ENCODE results near the gene MYRF.
A peak's percentile ranks its signal among the peaks of the same experiment; 100 is the strongest.

MYRF gene

DNA sequence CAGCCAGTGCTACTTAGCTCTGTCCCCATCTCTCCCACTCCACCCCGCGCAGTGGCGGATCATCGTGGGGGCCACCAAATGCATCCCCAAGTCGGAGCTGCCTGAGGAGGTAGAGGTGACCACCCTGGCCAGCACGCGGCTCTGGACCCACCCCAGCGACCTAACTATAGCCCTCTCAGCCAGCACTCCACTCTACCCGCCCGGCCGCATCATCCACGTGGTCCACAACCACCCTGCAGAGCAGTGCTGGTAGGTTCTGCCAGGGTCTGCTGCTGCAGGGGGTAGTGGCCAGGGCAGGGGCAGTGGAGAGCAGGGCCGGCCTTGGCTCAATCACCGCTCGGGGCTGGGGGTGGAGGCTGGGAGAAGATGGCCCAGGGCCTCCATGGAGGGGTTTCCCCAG is 13.0 kb upstream of the MYRF start:
- DNase-seq (ENCODE audit: low read depth in 2 of 2) = no peak

- DNase-seq (ENCODE audit: low read depth in 2 of 2) = no peak
Measured at GRCh38 chr11:61739966-61740365, 12.5 kb upstream of the MYRF start.

GRCh38 chr11:61742391-61742790 is 10.0 kb upstream of the MYRF start:
- no peak for DNase-seq (ENCODE audit: low read depth in 2 of 2)

GRCh38 chr11:61743486-61744095 is 8.8 kb upstream of the MYRF start:
- no peak for DNase-seq (ENCODE audit: low read depth in 2 of 2)

DNA sequence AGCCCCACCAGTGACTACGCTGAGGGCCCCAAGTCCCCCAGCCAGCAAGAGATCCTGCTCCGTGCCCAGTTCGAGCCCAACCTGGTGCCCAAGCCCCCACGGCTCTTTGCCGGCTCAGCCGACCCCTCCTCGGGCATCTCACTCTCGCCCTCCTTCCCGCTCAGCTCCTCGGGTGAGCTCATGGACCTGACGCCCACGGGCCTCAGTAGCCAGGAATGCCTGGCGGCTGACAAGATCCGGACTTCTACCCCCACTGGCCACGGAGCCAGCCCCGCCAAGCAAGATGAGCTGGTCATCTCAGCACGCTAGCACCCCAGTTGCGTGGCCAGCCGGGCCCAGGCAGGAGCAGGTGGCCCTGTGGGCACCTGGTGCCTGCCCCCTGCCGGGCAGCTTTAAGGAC is 8.3 kb upstream of the MYRF start:
- DNase-seq (ENCODE audit: low read depth in 2 of 2) = no peak

- no peak for DNase-seq (ENCODE audit: low read depth in 2 of 2)
Measured at GRCh38 chr11:61744609-61745156, 7.8 kb upstream of the MYRF start.

DNA sequence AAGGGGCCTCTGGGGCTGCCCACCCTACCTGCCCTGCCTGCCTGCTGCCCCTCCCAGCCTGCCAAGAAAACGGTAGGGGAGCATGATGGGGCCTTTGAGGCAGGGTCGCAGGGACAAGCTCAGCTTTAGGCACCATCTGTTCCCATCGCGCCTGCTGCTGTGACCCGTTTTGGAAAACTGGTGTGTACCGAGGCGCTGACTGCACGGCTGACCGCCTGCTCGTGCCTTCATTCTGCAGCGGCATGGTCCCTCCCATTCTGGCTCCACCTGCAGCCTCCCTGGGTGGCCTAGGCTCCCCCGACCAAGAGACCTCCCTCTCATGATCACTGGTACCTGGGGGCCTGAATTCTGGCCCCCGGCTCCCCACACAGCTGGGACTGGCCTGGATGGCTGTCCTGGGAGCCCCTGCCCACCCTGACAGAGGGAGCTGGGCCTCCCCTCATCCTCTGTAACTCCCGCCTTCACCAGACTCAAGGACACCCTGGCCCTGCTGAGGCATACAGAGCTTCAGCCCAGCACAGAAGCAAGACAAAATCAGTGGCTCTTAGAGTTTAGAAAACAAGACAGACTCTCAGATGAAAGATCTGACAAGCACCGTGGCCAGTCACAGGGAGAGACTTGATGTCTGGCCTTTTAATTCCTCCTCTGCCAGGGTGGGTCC is 6.5 kb upstream of the MYRF start:
- no peak for DNase-seq (ENCODE audit: low read depth in 2 of 2)

DNA sequence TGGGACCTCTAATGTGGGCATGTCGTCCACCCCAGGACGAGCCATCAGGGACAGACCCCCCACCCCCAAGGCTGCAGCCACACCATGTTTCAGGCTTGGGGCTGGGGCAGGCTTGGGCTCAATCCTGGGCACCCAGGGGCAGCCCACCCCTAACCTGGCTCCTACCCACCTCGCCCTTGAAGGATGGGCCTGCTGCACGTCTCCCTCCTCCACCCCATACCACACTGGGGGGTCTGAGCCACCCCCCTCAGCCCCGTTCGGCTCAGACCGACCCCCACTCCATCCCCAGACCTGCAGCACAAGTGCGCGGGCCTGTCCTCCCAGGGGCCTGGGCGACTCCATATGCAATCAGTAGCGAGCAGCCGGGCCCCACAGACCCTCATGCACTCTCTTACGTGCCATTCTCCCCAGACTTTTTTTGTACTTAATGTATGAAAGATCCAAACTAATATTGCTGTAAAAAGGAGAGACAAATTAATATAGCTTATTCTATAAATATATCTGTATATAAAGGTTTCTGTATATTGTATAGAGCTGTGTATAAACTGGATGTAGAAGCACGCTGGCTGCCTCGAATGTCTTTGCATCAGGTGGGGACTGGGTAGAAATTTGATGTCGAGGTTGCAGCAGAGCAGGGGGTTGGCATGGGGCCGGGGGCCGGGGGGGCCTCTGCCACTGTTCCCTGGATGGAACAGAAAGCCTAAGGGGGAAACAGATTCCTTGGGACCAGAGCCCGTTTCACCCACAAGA is 5.8 kb upstream of the MYRF start:
- no peak for DNase-seq (ENCODE audit: low read depth in 2 of 2)

DNA sequence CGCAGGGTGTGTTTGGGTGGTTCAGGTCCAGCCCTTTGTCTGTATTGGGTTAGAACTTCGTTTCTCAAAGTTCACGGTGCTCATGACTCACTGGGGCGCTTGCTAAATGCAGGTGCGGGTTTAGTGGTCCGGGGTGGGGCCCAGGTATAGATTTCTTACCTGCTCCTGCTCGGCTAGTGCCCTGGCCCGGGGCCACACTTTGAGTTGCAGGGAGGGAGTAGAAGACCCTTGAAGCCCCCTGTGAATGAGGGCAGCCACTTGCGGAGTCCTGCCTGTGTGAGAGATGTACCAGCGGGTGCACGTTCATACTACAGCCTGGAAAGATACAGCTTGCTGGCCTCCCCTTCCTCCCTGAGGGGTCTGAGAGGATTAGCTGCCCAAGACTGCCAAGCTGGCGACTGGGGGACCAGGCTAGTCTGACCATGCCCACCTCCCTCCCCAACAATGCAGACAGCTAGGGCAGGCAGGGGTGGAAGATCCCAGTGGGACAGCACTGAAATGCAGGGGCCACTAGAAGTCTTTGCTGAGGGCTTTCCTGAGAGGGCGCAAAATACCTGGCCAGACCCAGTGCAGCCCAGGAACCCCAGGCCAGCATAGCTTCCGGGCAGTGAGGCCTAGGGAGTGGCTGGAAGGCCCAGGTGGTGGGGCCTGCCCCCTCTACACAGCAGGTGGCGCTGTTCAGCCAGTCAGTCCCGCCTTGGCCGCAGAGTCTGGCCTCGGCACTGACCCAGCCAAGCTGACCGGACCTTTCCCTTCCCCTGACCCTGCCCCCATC is 5.1 kb upstream of the MYRF start:
- DNase-seq (ENCODE audit: low read depth in 2 of 2) = peak; percentile 25 to 40

- no peak for DNase-seq (ENCODE audit: low read depth in 2 of 2)
Measured at GRCh38 chr11:61747967-61748285, 4.5 kb upstream of the MYRF start.

DNA sequence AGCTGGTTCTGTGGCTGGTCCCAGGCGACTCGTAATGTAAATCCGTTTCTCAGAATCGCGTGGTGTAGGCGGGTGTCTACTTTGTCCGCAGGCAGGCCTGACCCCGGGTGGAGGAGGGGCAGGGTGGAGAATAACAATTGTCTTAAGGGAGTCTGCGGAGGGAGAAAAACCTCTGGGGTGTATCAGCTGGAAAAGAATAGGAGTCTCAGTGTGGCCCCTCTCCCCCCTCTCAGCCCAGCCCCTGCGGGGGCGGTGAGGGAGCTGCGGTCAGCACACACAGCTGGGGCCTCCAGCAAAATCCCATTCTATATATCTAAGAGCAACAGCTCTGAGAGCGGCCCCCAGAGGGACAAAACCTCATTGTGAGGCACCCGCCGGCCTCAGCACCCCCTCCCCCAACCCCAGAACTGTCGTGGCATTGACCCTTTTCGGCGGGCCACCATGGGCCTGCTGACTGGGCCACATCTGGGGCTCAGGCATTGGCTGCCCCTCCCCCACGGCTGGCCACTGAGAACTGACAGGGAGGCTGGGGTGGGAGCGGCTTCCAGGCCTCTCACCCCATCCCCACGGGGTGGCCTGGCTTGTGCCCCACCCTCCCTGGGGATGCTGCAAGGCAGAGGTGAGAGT is 2.7 kb upstream of the MYRF start:
- no peak for DNase-seq (ENCODE audit: low read depth in 2 of 2)

- DNase-seq (ENCODE audit: low read depth in 2 of 2) = no peak
Measured at GRCh38 chr11:61750631-61751273, 1.7 kb upstream of the MYRF start.

DNA sequence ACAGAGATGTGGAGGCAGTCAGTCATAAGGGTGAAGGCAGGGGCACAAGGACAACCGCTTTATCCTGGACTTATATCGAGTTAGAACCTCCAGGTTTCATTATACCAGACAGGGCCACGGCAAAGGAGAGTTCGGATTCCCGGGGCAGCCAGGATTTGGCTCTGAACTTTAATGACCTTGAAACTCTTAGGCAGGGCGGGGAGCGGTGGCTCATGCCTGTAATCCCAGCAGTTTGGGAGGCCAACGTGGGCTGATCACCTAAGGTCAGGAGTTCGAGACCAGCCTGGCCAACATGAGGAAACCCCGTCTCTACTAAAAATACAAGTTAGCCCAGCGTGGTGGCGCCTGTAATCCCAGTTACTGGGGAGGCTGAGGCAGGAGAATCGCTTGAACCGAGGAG is 1.1 kb upstream of the MYRF start:
- no peak for DNase-seq (ENCODE audit: low read depth in 2 of 2)

GRCh38 chr11:61752925-61753521 is 587 bp downstream of the MYRF start:
- no peak for DNase-seq (ENCODE audit: low read depth in 2 of 2)

DNA sequence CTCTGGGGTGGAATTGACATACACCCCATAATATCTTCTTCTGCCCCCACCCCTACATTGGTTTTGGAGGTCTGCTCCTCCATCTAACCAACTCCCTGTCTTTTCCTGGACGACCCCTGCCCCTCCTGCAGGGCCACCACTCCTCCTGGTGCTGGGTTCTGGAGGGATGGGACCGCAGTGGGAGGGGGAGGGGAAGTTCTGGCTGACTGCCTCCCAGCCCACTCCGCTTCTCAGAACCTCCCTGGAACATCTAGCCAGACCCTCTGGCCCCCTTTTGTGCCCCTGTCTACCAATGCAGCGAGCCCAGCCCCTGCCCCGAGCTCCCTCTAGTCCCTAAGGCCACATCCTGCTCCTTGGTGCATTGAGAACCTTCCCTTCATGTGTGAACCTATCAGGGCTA is 1.2 kb downstream of the MYRF start:
- no peak for DNase-seq (ENCODE audit: low read depth in 2 of 2)

GRCh38 chr11:61754534-61755482 is 2.4 kb downstream of the MYRF start:
- no peak for DNase-seq (ENCODE audit: low read depth in 2 of 2)

- no peak for DNase-seq (ENCODE audit: low read depth in 2 of 2)
Measured at GRCh38 chr11:61756147-61756451, 3.7 kb downstream of the MYRF start.

DNA sequence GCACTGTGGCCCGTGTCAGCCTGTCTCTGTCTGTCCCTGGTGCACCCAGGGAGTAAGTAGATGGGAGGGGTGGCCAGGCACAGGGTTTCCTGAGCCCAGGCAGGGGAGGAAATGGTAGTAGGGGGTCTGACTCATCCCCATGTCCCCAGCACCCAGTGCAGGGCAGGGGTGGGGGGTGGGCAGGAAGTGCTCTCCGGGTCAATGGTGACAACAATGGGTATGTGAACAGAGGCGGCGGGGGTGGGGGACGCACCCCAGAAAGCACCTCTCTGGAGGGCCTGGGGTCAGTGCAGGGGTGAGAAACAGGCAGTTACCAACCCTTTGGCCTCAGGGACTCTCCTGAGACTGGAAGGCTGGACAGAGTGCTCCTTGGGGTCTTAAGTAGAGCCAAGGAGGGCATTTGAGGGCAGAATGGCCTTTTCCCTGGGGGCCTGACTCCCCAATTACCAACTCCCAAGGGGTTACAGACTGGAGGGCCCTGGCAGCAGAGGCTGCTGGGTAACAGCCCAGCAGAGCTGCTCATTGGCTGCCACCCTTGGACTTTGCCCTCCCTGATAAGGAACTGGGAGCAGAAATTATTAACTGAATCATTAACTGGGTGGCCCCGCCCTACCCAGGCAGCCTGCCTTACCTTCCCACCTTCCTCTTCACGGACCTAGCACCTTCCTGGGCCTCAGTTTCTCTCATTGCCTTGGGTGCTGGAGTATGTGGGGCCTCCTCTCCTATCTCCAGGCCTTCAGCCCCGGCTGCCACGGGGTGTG is 4.2 kb downstream of the MYRF start:
- peak in 1 of 2 donors; percentile 31 for DNase-seq (ENCODE audit: low read depth in 2 of 2)

GRCh38 chr11:61757213-61757862 is 4.9 kb downstream of the MYRF start:
- DNase-seq (ENCODE audit: low read depth in 2 of 2) = no peak

All from stimulated activated CD8-positive, alpha-beta memory T cell treated with anti-CD3 and anti-CD28 coated beads, Interleukin-2, amount 100 ng/mL, for 48 hours (primary cell).